CD14-positive monocyte (primary cell): Measurements from ENCODE around the gene PFKL. TPM values are rescaled to one million over a fixed set of nuclear protein-coding genes. Genes with fewer than 3 reads are reported as not detected.
A peak's percentile ranks its signal among the peaks of the same experiment; 100 is the strongest.

Experiments used
- DNase-seq, 3 donors: peaks; one replicate each; pipeline ENCODE4 v3.0.0-alpha.2; 2011 to 2022
- H2AFZ ChIP-seq: 2 replicates; pipeline ENCODE4 v1.6.0; 2012; ENCODE audit warnings: mild to moderate bottlenecking, low read depth, low read length, inconsistent platforms; ENCODE audit not compliant: insufficient read depth, poor library complexity, severe bottlenecking
- H3K27ac ChIP-seq, 2 donors: 1 replicate in 1 of 2; 2 replicates in 1 of 2; pipeline ENCODE4 v1.5.1; 2012 to 2013; ENCODE audit warnings: low read length in 2 of 2, control low read depth in 1 of 2, inconsistent platforms in 1 of 2, low read depth in 1 of 2, mild to moderate bottlenecking in 1 of 2
- H3K27me3 ChIP-seq, 2 donors: one replicate each; pipeline versions ENCODE4 v1.6.0 to v1.6.1; 2011 to 2013; ENCODE audit warnings: low read length in 2 of 2; ENCODE audit not compliant: control insufficient read depth in 2 of 2, insufficient read depth in 2 of 2
- H3K36me3 ChIP-seq, 2 donors: replicated peaks in 1 of 2; 1 replicate in 1 of 2; 2 replicates in 1 of 2; pipeline versions ENCODE4 v1.5.1 to v1.6.1; 2012 to 2013; ENCODE audit warnings: low read length in 2 of 2, control low read depth in 1 of 2, inconsistent platforms in 1 of 2, mild to moderate bottlenecking in 1 of 2; ENCODE audit not compliant: insufficient read depth in 2 of 2, control insufficient read depth in 1 of 2
- H3K4me1 ChIP-seq, 2 donors: 1 replicate in 1 of 2; 2 replicates in 1 of 2; pipeline versions ENCODE4 v1.5.1 to v1.6.1; 2012 to 2013; ENCODE audit warnings: low read length in 2 of 2, control low read depth in 1 of 2, inconsistent platforms in 1 of 2, mild to moderate bottlenecking in 1 of 2, moderate library complexity in 1 of 2; ENCODE audit not compliant: insufficient read depth in 2 of 2, control insufficient read depth in 1 of 2
- H3K4me2 ChIP-seq: replicated peaks from 2 replicates; pipeline ENCODE3; 2012; ENCODE audit warnings: low read length, moderate library complexity, mild to moderate bottlenecking; ENCODE audit not compliant: poor library complexity, severe bottlenecking; ENCODE audit errors: extremely low read depth
- H3K4me3 ChIP-seq, 3 experiments: fragments of 200-600 bp in 1 of 3; sonication (generic) in 1 of 3; replicated peaks in 1 of 3; 1 replicate in 2 of 3; 2 replicates in 1 of 3; pipeline ENCODE4 v1.5.1; 2011 to 2013; ENCODE audit warnings: low read length in 3 of 3, mild to moderate bottlenecking in 3 of 3, control low read depth in 2 of 3, low read depth in 2 of 3, inconsistent platforms in 1 of 3, moderate library complexity in 1 of 3
- H3K79me2 ChIP-seq: 2 replicates; pipeline ENCODE4 v1.6.0; 2012; ENCODE audit warnings: mild to moderate bottlenecking, control low read depth, inconsistent platforms, low read length, moderate library complexity; ENCODE audit not compliant: insufficient read depth
- H3K9ac ChIP-seq: 2 replicates; pipeline ENCODE4 v1.6.0; 2017; ENCODE audit warnings: low read length, mild to moderate bottlenecking; ENCODE audit not compliant: insufficient read depth, poor library complexity, severe bottlenecking
- H3K9me3 ChIP-seq, 2 donors: replicated peaks in 1 of 2; 1 replicate in 1 of 2; 2 replicates in 1 of 2; pipeline versions ENCODE4 v1.5.1 to v1.6.1; 2012 to 2013; ENCODE audit warnings: low read length in 2 of 2, control low read depth in 1 of 2; ENCODE audit not compliant: control insufficient read depth in 1 of 2, insufficient read depth in 1 of 2
- H4K20me1 ChIP-seq: 2 replicates; pipeline ENCODE4 v1.6.0; 2012; ENCODE audit warnings: mild to moderate bottlenecking, low read length, control low read depth, moderate library complexity; ENCODE audit not compliant: insufficient read depth
- H3K27ac Mint-ChIP-seq, 7 donors: one replicate each; pipeline ENCODE4 v1.8.0; 2020; ENCODE audit warnings: mild to moderate bottlenecking in 7 of 7, mixed read lengths in 7 of 7, moderate library complexity in 6 of 7, inconsistent platforms in 2 of 7
- H3K27me3 Mint-ChIP-seq, 3 donors: one replicate each; pipeline ENCODE4 v1.8.0; 2021 to 2022; ENCODE audit warnings: low read depth in 3 of 3, mild to moderate bottlenecking in 3 of 3, mixed read lengths in 3 of 3, moderate library complexity in 3 of 3, inconsistent platforms in 1 of 3
- H3K36me3 Mint-ChIP-seq, 2 donors: one replicate each; pipeline ENCODE4 v1.8.0; 2020; ENCODE audit warnings: mixed read lengths in 2 of 2, inconsistent platforms in 1 of 2, mild to moderate bottlenecking in 1 of 2
- H3K4me1 Mint-ChIP-seq: one replicate; pipeline ENCODE4 v1.8.0; 2020; ENCODE audit warnings: mild to moderate bottlenecking, mixed read lengths
- H3K4me3 Mint-ChIP-seq, 2 donors: one replicate each; pipeline ENCODE4 v1.8.0; 2020; ENCODE audit warnings: mild to moderate bottlenecking in 2 of 2, mixed read lengths in 2 of 2, moderate library complexity in 1 of 2
- H3K9me3 Mint-ChIP-seq, 7 donors: one replicate each; pipeline ENCODE4 v1.8.0; 2020 to 2022; ENCODE audit warnings: mixed read lengths in 7 of 7, mild to moderate bottlenecking in 6 of 7, moderate library complexity in 6 of 7, inconsistent platforms in 2 of 7
- WGBS: methylation state at CpG from one replicate; pipeline ENCODE4 v1.1.5; 2013; ENCODE audit warnings: missing lambda C conversion rate; ENCODE audit not compliant: insufficient coverage; 5-methylcytosine and 5-hydroxymethylcytosine counted together
- intact Hi-C, 2 donors: fragments of 100-400 bp; cut with micrococcal nuclease; formaldehyde crosslinking; loops; one replicate each; pipeline versions ENCODE4 v1.15.0 to v1.15.1; 2023
- polyA plus RNA-seq, 3 donors: library from polyadenylated mRNA; depleted of rRNA in 1 of 3; unstranded in 2 of 3; stranded (reverse) in 1 of 3; fragments of 300-500 nt in 2 of 3; fragments of >200 nt in 1 of 3; fragmentation: Illumina TruSeq in 2 of 3; gene quantifications; 1 replicate in 2 of 3; 2 replicates in 1 of 3; pipeline ENCODE4 v1.2.3, GENCODE V29; 2012 to 2021
- TF ChIP-seq, protein P1 (sequence below): fragments of 200-600 bp; IDR thresholded peaks from one replicate; pipeline ENCODE4 v1.8.0; 2022; ENCODE audit warnings: antibody characterized with exemption, mild to moderate bottlenecking

PFKL gene
- polyA plus RNA-seq, 3 donors: 105 to 133 (median 113) TPM

DNA sequence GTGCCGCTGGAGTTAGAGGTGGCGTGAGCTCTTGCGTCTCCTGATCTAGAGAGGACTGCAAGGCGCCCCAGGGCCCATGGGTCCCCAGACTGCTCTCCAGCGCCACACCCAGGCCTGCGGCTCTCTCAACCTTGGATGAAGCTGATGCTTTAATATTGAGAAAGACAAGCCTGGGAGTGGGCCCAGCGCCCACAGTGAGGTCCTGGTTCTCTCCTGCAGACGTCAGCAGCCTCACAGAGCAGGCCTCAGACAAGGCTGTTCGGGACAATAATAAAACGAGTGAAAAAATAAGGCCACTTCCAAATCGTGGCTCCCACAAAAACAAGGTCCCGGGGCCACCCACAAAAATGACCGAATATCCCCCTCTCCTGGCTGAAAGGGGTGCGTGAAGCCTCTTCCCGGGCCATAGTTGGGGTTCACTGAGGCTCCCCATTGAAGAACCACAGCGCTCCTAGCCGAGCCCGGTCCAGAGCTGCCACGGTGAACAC, 32.2 kb upstream of the PFKL start:
- peak overlapping the region; percentile 53 for H2AFZ ChIP-seq
- H3K4me1 Mint-ChIP-seq: peaks cover 2% of the 10 kb centered on the region
- no peak overlapping the region for H3K4me3 Mint-ChIP-seq
- H3K4me3 ChIP-seq: no peak overlapping the region
- H3K4me1 ChIP-seq: no peaks in the 10 kb centered on the region
- H3K27ac Mint-ChIP-seq: no peak overlapping the region
- 73% methylated on average over 15 of the region's 19 CpGs for WGBS
- H4K20me1 ChIP-seq: no peaks in the 10 kb centered on the region
- no peaks in the 10 kb centered on the region for H3K79me2 ChIP-seq
- no peak overlapping the region for H3K27ac ChIP-seq
- TF ChIP-seq, protein P1, sequence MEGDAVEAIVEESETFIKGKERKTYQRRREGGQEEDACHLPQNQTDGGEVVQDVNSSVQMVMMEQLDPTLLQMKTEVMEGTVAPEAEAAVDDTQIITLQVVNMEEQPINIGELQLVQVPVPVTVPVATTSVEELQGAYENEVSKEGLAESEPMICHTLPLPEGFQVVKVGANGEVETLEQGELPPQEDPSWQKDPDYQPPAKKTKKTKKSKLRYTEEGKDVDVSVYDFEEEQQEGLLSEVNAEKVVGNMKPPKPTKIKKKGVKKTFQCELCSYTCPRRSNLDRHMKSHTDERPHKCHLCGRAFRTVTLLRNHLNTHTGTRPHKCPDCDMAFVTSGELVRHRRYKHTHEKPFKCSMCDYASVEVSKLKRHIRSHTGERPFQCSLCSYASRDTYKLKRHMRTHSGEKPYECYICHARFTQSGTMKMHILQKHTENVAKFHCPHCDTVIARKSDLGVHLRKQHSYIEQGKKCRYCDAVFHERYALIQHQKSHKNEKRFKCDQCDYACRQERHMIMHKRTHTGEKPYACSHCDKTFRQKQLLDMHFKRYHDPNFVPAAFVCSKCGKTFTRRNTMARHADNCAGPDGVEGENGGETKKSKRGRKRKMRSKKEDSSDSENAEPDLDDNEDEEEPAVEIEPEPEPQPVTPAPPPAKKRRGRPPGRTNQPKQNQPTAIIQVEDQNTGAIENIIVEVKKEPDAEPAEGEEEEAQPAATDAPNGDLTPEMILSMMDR: peak; percentile 49
- no peaks in the 10 kb centered on the region for H3K36me3 Mint-ChIP-seq
- peak overlapping the region; percentile 32 for H3K9ac ChIP-seq
- no peaks in the 10 kb centered on the region for H3K9me3 Mint-ChIP-seq
- H3K36me3 ChIP-seq: no peaks in the 10 kb centered on the region
- H3K27me3 ChIP-seq: no peaks in the 10 kb centered on the region
- peak overlapping the region; percentile 15 for H3K4me2 ChIP-seq
- peak; percentile 19 to 40 (median 33) for DNase-seq
- intact Hi-C loops: no loop called here
- no peaks in the 10 kb centered on the region for H3K9me3 ChIP-seq
- H3K27me3 Mint-ChIP-seq: peaks cover 0 to 6% (median 6%) of the 10 kb centered on the region in 3 donors

DNA sequence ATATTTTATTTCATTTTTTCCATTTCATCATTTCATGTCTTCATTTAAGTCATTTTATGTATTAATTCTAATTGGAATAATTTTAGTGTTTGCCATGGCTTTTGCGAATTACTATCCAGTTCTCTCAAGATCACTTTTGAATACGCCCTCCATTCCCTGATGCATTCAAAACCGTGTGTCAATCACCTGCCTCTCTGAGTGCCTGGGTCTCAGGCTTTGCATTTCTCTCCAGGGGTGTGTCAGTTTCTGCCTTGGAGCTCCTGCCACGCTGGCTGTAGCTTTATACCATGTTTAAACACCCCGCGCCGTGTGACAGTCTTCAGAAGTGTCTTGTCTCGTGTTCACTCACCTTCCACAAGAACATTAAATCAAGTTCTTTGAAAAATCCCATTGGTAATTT, 30.8 kb upstream of the PFKL start:
- no peak overlapping the region for H2AFZ ChIP-seq
- no peaks in the 10 kb centered on the region for H3K9me3 ChIP-seq
- no peaks in the 10 kb centered on the region for H3K27me3 ChIP-seq
- 73% methylated on average over 2 of the region's 8 CpGs for whole genome bisulfite sequencing
- no peak overlapping the region for H3K9ac ChIP-seq
- Mint-ChIP-seq H3K27me3 (peaks cover 0 to 6% (median 6%) of the 10 kb centered on the region in 3 donors), H3K4me3 (no peak overlapping the region), H3K9me3 (no peaks in the 10 kb centered on the region), H3K4me1 (peaks cover 2% of the 10 kb centered on the region), H3K36me3 (no peaks in the 10 kb centered on the region), H3K27ac (no peak overlapping the region)
- H3K4me3 ChIP-seq: no peak overlapping the region
- H3K4me2 ChIP-seq: no peak overlapping the region
- intact Hi-C loops: no loop called here
- no peaks in the 10 kb centered on the region for H3K36me3 ChIP-seq
- TF ChIP-seq, protein P1: no peak
- no peaks in the 10 kb centered on the region for H4K20me1 ChIP-seq
- H3K79me2 ChIP-seq: no peaks in the 10 kb centered on the region
- no peak overlapping the region for H3K27ac ChIP-seq
- no peak for DNase-seq
- H3K4me1 ChIP-seq: no peaks in the 10 kb centered on the region
